Measurements from ENCODE around the gene CORO2B. TPM values are rescaled to one million over a fixed set of nuclear protein-coding genes. Genes with fewer than 3 reads are reported as not detected.

Gene CORO2B
- total and polyA plus RNA-seq, 2 of the 4 experiments (the other 2 are of a cell fraction): 9.3 to 39.3 TPM

- CTCF ChIA-PET: no interaction called here
These were observed 185.3 kb downstream of the CORO2B start for GRCh38 chr15:68764090-68764489.

More at GRCh38 chr15:68764090-68764489, 185.3 kb downstream of the CORO2B start:
- Histone ChIP-seq H2BK120ac (ENCODE audit: low read depth, low read length) (no peak overlapping the region), H4K20me1 (ENCODE audit: insufficient read depth, low read length) (no peaks in the 10 kb centered on the region), H2BK20ac (ENCODE audit: low read depth, low read length) (no peak overlapping the region), H2BK5ac (ENCODE audit: low read depth, low read length, poor library complexity, severe bottlenecking) (no peak overlapping the region), H3K9ac (ENCODE audit: low read depth, low read length) (no peak overlapping the region), H3K27ac (ENCODE audit: insufficient read depth, low read length) (no peak overlapping the region), H2AK9ac (replicated peaks; ENCODE audit: low read depth, low read length, poor library complexity) (no peak overlapping the region), H2BK15ac (ENCODE audit: low read depth, low read length) (no peak overlapping the region), H3K9me1 (ENCODE audit: insufficient read depth, low read length) (no peaks in the 10 kb centered on the region), H2AFZ (replicated peaks; ENCODE audit: low read length, poor library complexity) (no peak overlapping the region), H4K8ac (ENCODE audit: low read depth in 2 of 2, low read length in 2 of 2) (no peak overlapping the region), H3K56ac (ENCODE audit: extremely low read depth, insufficient read depth, low read length) (no peak overlapping the region), H3K27me3 (ENCODE audit: control insufficient read depth, insufficient read depth, low read length) (peaks cover 4% of the 10 kb centered on the region), H3K4ac (ENCODE audit: low read depth, low read length) (no peak overlapping the region), H3K18ac (ENCODE audit: low read depth, low read length) (no peak overlapping the region), H3K14ac (replicated peaks; ENCODE audit: low read depth, low read length) (no peak overlapping the region), H3K36me3 (ENCODE audit: control insufficient read depth, insufficient read depth, low read length) (no peaks in the 10 kb centered on the region), H4K91ac (ENCODE audit: insufficient read depth, low read depth, low read length) (no peak overlapping the region), H4K5ac (ENCODE audit: low read depth, low read length) (no peak overlapping the region), H2AK5ac (ENCODE audit: low read depth, low read length) (no peak overlapping the region), H3K79me1 (ENCODE audit: low read depth in 1 of 2, low read length in 2 of 2) (no peaks in the 10 kb centered on the region), H3K4me2 (ENCODE audit: low read depth, low read length) (no peak overlapping the region), H3K4me3 (ENCODE audit: insufficient read depth, low read depth, low read length) (no peak overlapping the region), H3K23ac (ENCODE audit: low read depth, low read length) (no peak overlapping the region), H3K4me1 (ENCODE audit: control insufficient read depth, insufficient read depth, low read length) (no peaks in the 10 kb centered on the region), H3K9me3 (ENCODE audit: control insufficient read depth, insufficient read depth, low read length) (no peaks in the 10 kb centered on the region)
- POLR2A ChIA-PET (ENCODE audit: unreplicated experiment): no interaction called here
- in situ Hi-C loops (cut with MboI; ENCODE audit: low sequenced_read_pairs) (no loop called here), dilution Hi-C loops (cut with HindIII; ENCODE audit: low sequenced_read_pairs, unreplicated experiment) (no loop called here), intact Hi-C loops (cut with micrococcal nuclease) (no loop called here)
- no CpG with 5 or more reads among the region's 1 CpG for WGBS, 2 experiments (ENCODE audit: extremely low coverage in 2 of 2, insufficient read length in 1 of 2)
- DNase-seq (no peak), ATAC-seq (ENCODE audit: low read depth) (no peak)
- BruUV-seq (replicated peaks): no TSS peak
- no peak for TF ChIP-seq RAD21 (IDR thresholded peaks at IDR 0.05; ENCODE audit: low read length)
- TF ChIP-seq SMC3 (IDR thresholded peaks at IDR 0.05; ENCODE audit: low read depth, low read length): no peak
- no peak for TF ChIP-seq MAZ (IDR thresholded peaks at IDR 0.05; ENCODE audit: borderline replicate concordance, low read depth, low read length)
- no peak for TF ChIP-seq RFX5 (IDR thresholded peaks at IDR 0.05; ENCODE audit: low read depth, low read length)
- no peak for TF ChIP-seq ELK1 (IDR thresholded peaks at IDR 0.05; ENCODE audit: borderline replicate concordance, low read depth, low read length)
- TF ChIP-seq RCOR1 (IDR thresholded peaks at IDR 0.05; ENCODE audit: insufficient replicate concordance, low read length): no peak
- TF ChIP-seq POLR2A (IDR thresholded peaks at IDR 0.05; ENCODE audit: low read depth, low read length): no peak
- no peak for TF ChIP-seq CHD1 (IDR thresholded peaks at IDR 0.05; ENCODE audit: low read depth, low read length)
- no peak for TF ChIP-seq CEBPB (IDR thresholded peaks at IDR 0.05; ENCODE audit: low read depth, low read length)
